Kidney tubule cell (primary cell): Measurements from ENCODE around the gene ENPP7.
A peak's percentile ranks its signal among the peaks of the same experiment; 100 is the strongest.

ENCODE experiments used
- DNase-seq: peaks from one replicate; pipeline ENCODE4 v3.0.0-alpha.2; 2018; ENCODE audit warnings: low spot score

The ENPP7 gene

GRCh38 chr17:79732804-79733691 is 2.3 kb downstream of the ENPP7 start:
- peak; percentile 21 for DNase-seq

- DNase-seq, result no peak
These were observed 2.9 kb downstream of the ENPP7 start for GRCh38 chr17:79733692-79734070.

- DNase-seq, result no peak
These were observed 4.4 kb downstream of the ENPP7 start for GRCh38 chr17:79735096-79735495.

DNA sequence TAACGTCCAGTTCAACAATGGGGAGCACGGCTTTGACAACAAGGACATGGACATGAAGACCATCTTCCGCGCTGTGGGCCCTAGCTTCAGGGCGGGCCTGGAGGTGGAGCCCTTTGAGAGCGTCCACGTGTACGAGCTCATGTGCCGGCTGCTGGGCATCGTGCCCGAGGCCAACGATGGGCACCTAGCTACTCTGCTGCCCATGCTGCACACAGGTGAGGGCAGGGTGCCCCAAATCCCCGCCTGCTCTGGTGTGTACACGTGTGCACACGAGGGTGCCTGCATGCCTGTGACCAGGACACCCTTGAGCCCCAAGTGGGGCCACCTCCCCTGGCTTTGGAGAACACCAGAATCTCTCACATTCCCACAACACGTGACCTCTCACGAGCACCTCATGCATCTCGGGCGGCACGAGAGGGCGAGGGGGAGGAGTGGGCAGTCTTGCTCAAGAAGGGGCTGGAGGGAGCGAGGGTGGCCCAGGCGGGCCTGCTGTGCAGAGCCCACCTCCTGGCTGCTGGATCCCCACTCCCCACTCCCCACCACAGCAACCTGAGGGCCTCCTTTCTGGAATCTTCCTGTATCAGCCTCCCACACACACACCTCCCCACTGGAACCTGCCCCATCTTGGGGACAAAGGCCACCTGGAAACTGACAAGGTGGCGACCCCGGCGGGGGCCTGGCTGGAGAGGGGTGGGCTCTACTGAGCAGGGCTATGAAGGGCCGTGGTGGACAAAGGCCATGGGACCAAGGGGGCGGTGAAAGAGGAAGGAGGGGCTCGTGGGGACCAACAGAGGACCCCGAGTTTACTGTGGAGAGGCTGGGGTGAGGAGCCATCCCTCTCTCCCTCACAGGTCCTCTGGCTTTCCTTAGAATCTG is 6.5 kb downstream of the ENPP7 start:
- DNase-seq, result no peak

- DNase-seq, result no peak
These were observed 7.3 kb downstream of the ENPP7 start for GRCh38 chr17:79737922-79738578.

DNA sequence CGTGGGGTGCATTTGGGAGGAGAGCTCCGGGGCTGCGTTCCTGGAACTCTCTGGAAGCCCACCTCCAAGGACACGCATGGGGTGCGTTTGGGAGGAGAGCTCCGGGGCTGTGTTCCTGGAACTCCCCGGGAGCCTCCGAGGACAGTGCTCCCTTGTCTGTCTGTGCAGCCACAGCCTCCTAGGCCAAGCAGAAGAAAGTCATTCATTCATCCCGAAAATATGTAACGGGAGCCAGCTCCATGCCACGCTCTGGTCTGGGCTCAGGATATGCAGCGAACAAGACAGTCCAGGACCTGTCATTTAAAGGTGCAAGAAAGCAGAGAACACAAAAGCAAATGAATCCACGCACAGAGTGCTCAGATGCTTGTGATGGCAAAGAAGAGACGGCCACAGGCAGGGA is 7.9 kb downstream of the ENPP7 start:
- no peak for DNase-seq

- peak; percentile 68 for DNase-seq
These were observed 8.7 kb downstream of the ENPP7 start for GRCh38 chr17:79739148-79740062.

- DNase-seq, result peak; percentile 46
These were observed 9.7 kb downstream of the ENPP7 start for GRCh38 chr17:79740413-79740812.

GRCh38 chr17:79741401-79741750 is 10.6 kb downstream of the ENPP7 start:
- DNase-seq, result no peak

DNA sequence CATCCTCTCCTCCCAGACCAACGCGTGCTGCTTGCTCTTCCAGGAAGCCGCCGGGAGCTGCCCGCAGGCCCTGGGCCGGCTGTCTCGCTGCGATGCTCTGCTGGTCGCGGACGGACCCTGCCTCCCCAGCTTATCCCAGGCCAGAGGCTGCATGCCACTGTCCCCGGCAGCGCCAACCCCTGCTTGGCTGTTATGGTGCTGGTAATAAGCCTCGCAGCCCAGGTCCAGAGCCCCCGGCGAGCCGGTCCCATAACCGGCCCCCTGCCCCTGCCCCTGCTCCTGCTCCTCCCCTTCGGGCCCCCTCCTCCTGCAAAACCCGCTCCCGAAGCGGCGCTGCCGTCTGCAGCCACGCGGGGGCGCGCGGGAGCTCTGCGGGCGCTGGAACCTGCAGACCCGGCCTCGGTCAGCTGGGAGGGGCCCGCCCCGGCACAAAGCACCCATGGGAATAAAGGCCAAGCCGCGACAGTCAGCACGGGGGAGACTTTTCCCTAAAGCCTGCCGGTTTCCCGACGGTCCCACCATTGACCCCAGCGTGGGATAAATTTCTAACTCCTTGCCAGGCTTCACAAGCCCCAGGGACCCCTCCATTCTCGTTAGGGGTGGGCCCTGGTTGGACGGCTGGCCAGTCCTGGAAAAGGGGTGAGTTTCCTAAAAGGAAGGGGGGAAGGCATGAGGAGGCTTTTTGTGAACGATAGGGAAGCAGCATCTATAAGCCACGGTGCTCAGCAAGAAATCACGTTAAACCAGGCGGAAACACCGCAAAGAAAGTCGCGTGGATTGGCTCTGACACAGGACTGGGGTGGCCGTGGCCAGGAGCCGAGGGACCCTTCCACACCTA is 11.2 kb downstream of the ENPP7 start:
- DNase-seq, result peak; percentile 58

DNA sequence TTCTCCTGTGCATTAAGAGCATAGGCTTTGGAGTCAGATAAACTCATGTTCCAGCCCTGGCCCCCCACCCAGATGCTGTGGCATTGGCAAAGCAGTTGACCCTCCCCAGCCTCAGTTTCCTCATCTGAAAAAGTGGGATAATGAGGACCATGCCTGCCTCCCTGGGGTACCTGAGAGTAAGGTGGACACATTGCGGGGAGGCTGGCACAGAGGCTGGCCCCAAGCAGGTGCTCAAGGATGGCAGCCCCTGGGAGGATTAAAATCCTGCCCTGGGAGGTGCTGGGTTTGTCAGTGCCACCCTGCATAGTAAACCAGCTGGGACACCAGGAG is 11.8 kb downstream of the ENPP7 start:
- DNase-seq, result no peak

GRCh38 chr17:79742951-79743476 is 12.3 kb downstream of the ENPP7 start:
- DNase-seq, result no peak

GRCh38 chr17:79743614-79744013 is 12.9 kb downstream of the ENPP7 start:
- no peak for DNase-seq

GRCh38 chr17:79745641-79746105 is 14.9 kb downstream of the ENPP7 start:
- DNase-seq, result peak; percentile 42

- no peak for DNase-seq
These were observed 16.3 kb downstream of the ENPP7 start for GRCh38 chr17:79746889-79747507.

GRCh38 chr17:79747508-79748294 is 17.0 kb downstream of the ENPP7 start:
- no peak for DNase-seq

DNA sequence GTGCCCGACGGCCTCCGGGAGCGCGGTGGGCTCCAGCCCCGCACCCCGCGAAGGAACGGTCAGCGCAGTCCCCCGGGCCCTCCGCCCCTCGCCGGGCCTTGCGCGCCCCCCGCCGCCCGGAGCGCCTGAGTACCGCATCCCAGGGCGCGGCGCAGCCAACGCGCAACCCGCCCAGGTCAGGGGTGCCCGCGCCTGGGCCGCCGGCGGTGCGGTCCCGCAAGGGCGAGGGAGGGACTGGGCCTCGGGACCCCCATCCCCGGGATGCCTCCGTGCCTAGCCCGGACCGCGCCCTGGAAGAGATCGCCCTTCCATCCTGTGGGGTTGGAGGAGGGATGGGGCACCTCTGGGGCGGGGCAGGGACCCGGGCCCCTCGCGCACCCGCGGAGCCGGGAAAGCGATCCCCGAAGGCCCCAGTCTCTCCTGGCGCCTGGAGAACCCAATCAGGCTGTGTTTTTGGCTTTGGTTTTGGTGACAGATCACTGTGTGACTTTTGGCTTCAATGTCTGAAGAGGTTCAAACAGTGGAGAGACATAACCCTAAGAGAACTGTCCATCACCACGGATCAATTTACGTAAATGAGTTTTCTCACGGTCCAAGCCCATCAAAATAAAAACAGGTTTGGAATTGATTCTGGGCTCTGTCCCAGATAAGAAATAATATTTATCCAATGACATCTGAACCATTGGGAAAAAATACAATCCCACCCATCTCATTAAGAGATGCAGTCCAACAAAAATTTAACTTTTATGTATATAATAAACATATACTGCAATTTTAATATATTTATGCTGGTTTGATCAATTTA is 17.8 kb downstream of the ENPP7 start:
- no peak for DNase-seq

GRCh38 chr17:79749156-79749815 is 18.5 kb downstream of the ENPP7 start:
- peak; percentile 61 for DNase-seq
